ENCODE measurements around the gene ERC1. TPM values are rescaled to one million over a fixed set of nuclear protein-coding genes. Genes with fewer than 3 reads are reported as not detected.

The ERC1 gene
- total and polyA plus RNA-seq, 2 donors (not counting 3 experiments of a cell fraction or from before 2014, with no cell fraction given) = 11.7 to 66.1 TPM

- intact Hi-C loops (cut with micrococcal nuclease) = loop anchor here (1.0 to 5.0 kb wide), 4 partner anchors 10 to 357 kb away; no protein-coding TSS in a partner anchor
- TF ChIP-seq CTCF (IDR thresholded peaks at IDR 0.05; ENCODE audit: extremely low read depth in 1 of 2, insufficient read depth in 1 of 2, low read depth in 1 of 2, low read length in 2 of 2) (no peak), JUN (IDR thresholded peaks at IDR 0.05; ENCODE audit: borderline replicate concordance, insufficient read depth, insufficient read length, low read depth) (no peak), MAX (IDR thresholded peaks at IDR 0.05; ENCODE audit: insufficient read depth, insufficient read length) (peak; percentile 38)
- H4K20me1 ChIP-seq (replicated peaks; ENCODE audit: control insufficient read depth, extremely low read depth, insufficient read depth, low read length) = peaks cover 5% of the 10 kb centered on the region
Measured at GRCh38 chr12:1474574-1475153, 483.6 kb downstream of the ERC1 start.

GRCh38 chr12:1479645-1480044 is 488.6 kb downstream of the ERC1 start:
- Histone ChIP-seq H3K79me2 (ENCODE audit: control insufficient read depth, insufficient read depth, low read length) (no peaks in the 10 kb centered on the region), H3K9me1 (replicated peaks; ENCODE audit: control insufficient read depth, extremely low read depth, insufficient read depth, low read length) (no peaks in the 10 kb centered on the region), H3K4me2 (ENCODE audit: insufficient read depth, low read length) (no peak overlapping the region), H3K36me3 (ENCODE audit: control insufficient read depth in 2 of 2, extremely low read depth in 1 of 2, insufficient read depth in 2 of 2, low read length in 2 of 2) (no peaks in the 10 kb centered on the region), H3K4me1 (ENCODE audit: control insufficient read depth, extremely low read depth, insufficient read depth, low read length) (peaks cover 11% of the 10 kb centered on the region), H3K9ac (replicated peaks; ENCODE audit: extremely low read depth, insufficient read depth, low read length) (no peak overlapping the region), H3K9me3 (replicated peaks; ENCODE audit: control insufficient read depth, insufficient read depth, low read length) (no peaks in the 10 kb centered on the region), H3K4me3 (replicated peaks in 1 of 3; ENCODE audit: insufficient read depth in 1 of 3, low read depth in 1 of 3, low read length in 3 of 3) (no peak overlapping the region), H3K27ac (ENCODE audit: insufficient read depth, low read depth, low read length) (no peak overlapping the region), H4K20me1 (replicated peaks; ENCODE audit: control insufficient read depth, extremely low read depth, insufficient read depth, low read length) (no peaks in the 10 kb centered on the region), H3K27me3 (ENCODE audit: control insufficient read depth in 2 of 2, insufficient read depth in 2 of 2, low read length in 2 of 2) (peaks cover 1 to 10% of the 10 kb centered on the region in 2 experiments), H2AFZ (ENCODE audit: low read depth, low read length) (no peak overlapping the region)
- no peak for DNase-seq (ENCODE audit: low read depth, low spot score)
- TF ChIP-seq POLR2AphosphoS5 (IDR thresholded peaks at IDR 0.05; ENCODE audit: insufficient read depth, low read depth, low read length) = no peak
- TF ChIP-seq GATA2 (IDR thresholded peaks at IDR 0.05; ENCODE audit: insufficient read depth, insufficient read length, low read depth, low read length) = no peak
- no peak for TF ChIP-seq FOS (IDR thresholded peaks at IDR 0.05; ENCODE audit: borderline replicate concordance, insufficient read depth, low read length)
- no peak for TF ChIP-seq CTCF (IDR thresholded peaks at IDR 0.05; ENCODE audit: extremely low read depth in 1 of 2, insufficient read depth in 1 of 2, low read depth in 1 of 2, low read length in 2 of 2)
- TF ChIP-seq MYC (IDR thresholded peaks at IDR 0.05; ENCODE audit: low read depth, low read length) = no peak
- no peak for TF ChIP-seq EZH2 (IDR thresholded peaks at IDR 0.05; ENCODE audit: borderline replicate concordance, low read depth, low read length, severe bottlenecking)
- no peak for TF ChIP-seq JUN (IDR thresholded peaks at IDR 0.05; ENCODE audit: borderline replicate concordance, insufficient read depth, insufficient read length, low read depth)
- no peak for TF ChIP-seq POLR2A (IDR thresholded peaks at IDR 0.05; ENCODE audit: low read depth, low read length)
- TF ChIP-seq MAX (IDR thresholded peaks at IDR 0.05; ENCODE audit: insufficient read depth, insufficient read length) = no peak
- ChIA-PET POLR2A (no interaction called here), CTCF (no interaction called here)
- BruUV-seq (replicated peaks) = no TSS peak
- intact Hi-C loops (cut with micrococcal nuclease) (no loop called here), dilution Hi-C loops (cut with MboI; ENCODE audit: extremely low pct_ligation_motif_present, low sequenced_read_pairs) (no loop called here)
- no peak for FAIRE-seq

More at GRCh38 chr12:1474574-1475153, 483.6 kb downstream of the ERC1 start:
- POLR2A ChIA-PET = interaction anchor here (0.6 to 1.0 kb wide), 2 partner anchors 11 to 59 kb away, joined by 3 to 10 read pairs; no protein-coding TSS in a partner anchor
- Histone ChIP-seq H3K4me2 (ENCODE audit: insufficient read depth, low read length) (peak overlapping the region; percentile 78), H3K9me3 (replicated peaks; ENCODE audit: control insufficient read depth, insufficient read depth, low read length) (no peaks in the 10 kb centered on the region), H3K9me1 (replicated peaks; ENCODE audit: control insufficient read depth, extremely low read depth, insufficient read depth, low read length) (no peaks in the 10 kb centered on the region), H3K79me2 (ENCODE audit: control insufficient read depth, insufficient read depth, low read length) (no peaks in the 10 kb centered on the region), H3K4me3 (replicated peaks in 1 of 3; ENCODE audit: insufficient read depth in 1 of 3, low read depth in 1 of 3, low read length in 3 of 3) (peak overlapping the region in 1 of 3 experiments; percentile 25), H3K9ac (replicated peaks; ENCODE audit: extremely low read depth, insufficient read depth, low read length) (peak overlapping the region; percentile 23), H3K27me3 (ENCODE audit: control insufficient read depth in 2 of 2, insufficient read depth in 2 of 2, low read length in 2 of 2) (peaks cover 6 to 30% of the 10 kb centered on the region in 2 experiments), H3K4me1 (ENCODE audit: control insufficient read depth, extremely low read depth, insufficient read depth, low read length) (peaks cover 27% of the 10 kb centered on the region), H3K27ac (ENCODE audit: insufficient read depth, low read depth, low read length) (peak overlapping the region; percentile 53), H3K36me3 (ENCODE audit: control insufficient read depth in 2 of 2, extremely low read depth in 1 of 2, insufficient read depth in 2 of 2, low read length in 2 of 2) (no peaks in the 10 kb centered on the region), H2AFZ (ENCODE audit: low read depth, low read length) (no peak overlapping the region)
- DNase-seq (ENCODE audit: low read depth, low spot score) (peak; percentile 86), FAIRE-seq (peak; percentile 78)
- no TSS peak for BruUV-seq (replicated peaks)
- dilution Hi-C loops (cut with MboI; ENCODE audit: extremely low pct_ligation_motif_present, low sequenced_read_pairs) = no loop called here
- CTCF ChIA-PET = interaction anchor here (0.8 to 4.1 kb wide), 7 partner anchors 10 to 359 kb away, joined by 3 to 40 read pairs (median 4); no protein-coding TSS in a partner anchor
